GM13977 (cell line): ENCODE results near the gene MTA3.

Experiments used
- DNase-seq: peaks from one replicate; pipeline ENCODE4 v3.0.0; 2012; ENCODE audit warnings: low spot score
- CTCF ChIP-seq: IDR thresholded peaks from 2 replicates; pipeline ENCODE4 v1.5.1; 2012; ENCODE audit warnings: mild to moderate bottlenecking, control low read depth; ENCODE audit not compliant: insufficient read depth; ENCODE audit errors: extremely low read depth, missing control alignments
- in situ Hi-C: fragments of 300-500 bp; cut with MboI; formaldehyde crosslinking; loops from one replicate; pipeline ENCODE4 v1.12.0; 2022; ENCODE audit warnings: low sequenced_read_pairs, low pct_unique_long_range_greater_than_20kb, mixed read lengths, inconsistent platforms; ENCODE audit not compliant: unreplicated experiment

MTA3 gene

GRCh38 chr2:42775186-42775585 lies 206.8 kb downstream of the MTA3 start:
- DNase-seq: no peak
- in situ Hi-C loops: no loop called here

GRCh38 chr2:42775810-42776209 lies 207.4 kb downstream of the MTA3 start:
- no peak for DNase-seq
- no peak for TF ChIP-seq CTCF
- in situ Hi-C loops: no loop called here

More at GRCh38 chr2:42775186-42775585, 206.8 kb downstream of the MTA3 start:
- no peak for TF ChIP-seq CTCF

GRCh38 chr2:42777883-42778805 lies 209.7 kb downstream of the MTA3 start:
- in situ Hi-C loops: no loop called here
- DNase-seq: no peak
- TF ChIP-seq CTCF: no peak

GRCh38 chr2:42781181-42781580 lies 212.7 kb downstream of the MTA3 start:
- DNase-seq: no peak
- in situ Hi-C loops: no loop called here
- TF ChIP-seq CTCF: no peak

GRCh38 chr2:42783511-42783910 lies 215.1 kb downstream of the MTA3 start:
- DNase-seq: no peak
- no peak for TF ChIP-seq CTCF

GRCh38 chr2:42784204-42784880 lies 215.9 kb downstream of the MTA3 start:
- DNase-seq: no peak
- in situ Hi-C loops: no loop called here
- no peak for TF ChIP-seq CTCF

More at GRCh38 chr2:42783511-42783910, 215.1 kb downstream of the MTA3 start:
- in situ Hi-C loops: no loop called here
